ENCODE results near the gene CXCL16. TPM values are rescaled to one million over a fixed set of nuclear protein-coding genes. Genes with fewer than 3 reads are reported as not detected.
A peak's percentile ranks its signal among the peaks of the same experiment; 100 is the strongest.

CXCL16 gene
- total RNA-seq, 6 experiments from 2014 or later: 0.31 to 0.92 (median 0.62) TPM

GRCh38 chr17:4771519-4772234 is 31.9 kb upstream of the CXCL16 start, which contains the start of gene TM4SF5:
Gene TM4SF5 (plus strand): TSS chr17:4771886. CDS start chr17:4771923, 37 bp downstream.
- Mint-ChIP-seq H3K4me1 (ENCODE audit: low read depth) (peaks cover 10% of the 10 kb centered on the region; the same call in 1 of the 2 replicates), H3K9me3 (no peaks in the 10 kb centered on the region)

GRCh38 chr17:4769628-4770027 is 29.9 kb upstream of the CXCL16 start:
- Mint-ChIP-seq H3K4me3 (no peak overlapping the region), H3K9me3 (no peaks in the 10 kb centered on the region), H3K36me3 (ENCODE audit: low read depth) (no peaks in the 10 kb centered on the region), H3K4me1 (ENCODE audit: low read depth) (peaks cover 10% of the 10 kb centered on the region; the same call in 1 of the 2 replicates), H3K27me3 (ENCODE audit: insufficient read depth) (peaks cover 25% of the 10 kb centered on the region), H3K27ac (no peak overlapping the region)
- DNase-seq: peak; percentile 46
- TF ChIP-seq CTCF (IDR thresholded peaks at IDR 0.05): no peak

More at GRCh38 chr17:4771519-4772234, 31.9 kb upstream of the CXCL16 start, which contains the start of gene TM4SF5:
- Mint-ChIP-seq H3K36me3 (ENCODE audit: low read depth) (no peaks in the 10 kb centered on the region), H3K4me3 (no peak within 1 kb of the TSS), H3K27ac (no peak within 1 kb of the TSS), H3K27me3 (ENCODE audit: insufficient read depth) (peaks cover 42% of the 10 kb centered on the region)
- no peak for DNase-seq
- TF ChIP-seq CTCF (IDR thresholded peaks at IDR 0.05): no peak

GRCh38 chr17:4768298-4768697 is 28.6 kb upstream of the CXCL16 start:
- no peak for TF ChIP-seq CTCF (IDR thresholded peaks at IDR 0.05)
- DNase-seq: no peak
- Mint-ChIP-seq H3K36me3 (ENCODE audit: low read depth) (no peaks in the 10 kb centered on the region), H3K9me3 (no peaks in the 10 kb centered on the region), H3K4me1 (ENCODE audit: low read depth) (peaks cover 10% of the 10 kb centered on the region; the same call in 1 of the 2 replicates), H3K27ac (no peak overlapping the region), H3K27me3 (ENCODE audit: insufficient read depth) (peaks cover 24% of the 10 kb centered on the region), H3K4me3 (no peak overlapping the region)

- Mint-ChIP-seq H3K27me3 (ENCODE audit: insufficient read depth) (peaks cover 16% of the 10 kb centered on the region), H3K27ac (no peak overlapping the region)
- DNase-seq: no peak
Measured at GRCh38 chr17:4766723-4767122, 27.0 kb upstream of the CXCL16 start.

GRCh38 chr17:4766201-4766600 is 26.5 kb upstream of the CXCL16 start:
- H3K9me3 Mint-ChIP-seq: no peaks in the 10 kb centered on the region
- peaks cover 17% of the 10 kb centered on the region for H3K27me3 Mint-ChIP-seq (ENCODE audit: insufficient read depth)
- H3K4me1 Mint-ChIP-seq (ENCODE audit: low read depth): peaks cover 10% of the 10 kb centered on the region; the same call in 1 of the 2 replicates
- H3K36me3 Mint-ChIP-seq (ENCODE audit: low read depth): no peaks in the 10 kb centered on the region
- no peak overlapping the region for H3K27ac Mint-ChIP-seq
- no peak overlapping the region for H3K4me3 Mint-ChIP-seq
- no peak for TF ChIP-seq CTCF (IDR thresholded peaks at IDR 0.05)
- DNase-seq: no peak

More at GRCh38 chr17:4766723-4767122, 27.0 kb upstream of the CXCL16 start:
- Mint-ChIP-seq H3K4me1 (ENCODE audit: low read depth) (peaks cover 10% of the 10 kb centered on the region; the same call in 1 of the 2 replicates), H3K36me3 (ENCODE audit: low read depth) (no peaks in the 10 kb centered on the region), H3K4me3 (no peak overlapping the region), H3K9me3 (no peaks in the 10 kb centered on the region)
- TF ChIP-seq CTCF (IDR thresholded peaks at IDR 0.05): no peak

Data from HFFc6 (cell line).